H9 (cell line): ENCODE results near the gene VAV2. TPM values are rescaled to one million over a fixed set of nuclear protein-coding genes. Genes with fewer than 3 reads are reported as not detected.

Source experiments
- DNase-seq: peaks from one replicate; pipeline ENCODE4 v3.0.0-alpha.2; 2017
- H2AFZ ChIP-seq: one replicate; pipeline ENCODE4 v1.6.1; 2013; ENCODE audit warnings: mild to moderate bottlenecking, low read length, control low read depth, moderate library complexity
- H2AK5ac ChIP-seq: 2 replicates; pipeline ENCODE4 v1.6.1; 2013; ENCODE audit warnings: low read length, control low read depth, mixed read lengths; ENCODE audit not compliant: insufficient read length
- H2BK120ac ChIP-seq: one replicate; pipeline ENCODE4 v1.6.1; 2013; ENCODE audit warnings: low read depth, mild to moderate bottlenecking, low read length, control low read depth, inconsistent platforms; ENCODE audit not compliant: poor library complexity, severe bottlenecking
- H2BK12ac ChIP-seq: 2 replicates; pipeline ENCODE4 v1.6.1; 2013; ENCODE audit warnings: low read length, control low read depth, mixed read lengths, low read depth; ENCODE audit not compliant: insufficient read length
- H2BK15ac ChIP-seq: 2 replicates; pipeline ENCODE4 v1.6.1; 2013; ENCODE audit warnings: low read depth, low read length, control low read depth
- H2BK20ac ChIP-seq: one replicate; pipeline ENCODE4 v1.6.1; 2013; ENCODE audit warnings: low read depth, mild to moderate bottlenecking, low read length, control low read depth, inconsistent platforms; ENCODE audit not compliant: poor library complexity, severe bottlenecking
- H2BK5ac ChIP-seq: 2 replicates; pipeline ENCODE4 v1.6.1; 2013; ENCODE audit warnings: low read length, control low read depth, mixed read lengths; ENCODE audit not compliant: insufficient read length
- H3K14ac ChIP-seq: 2 replicates; pipeline ENCODE4 v1.6.1; 2013; ENCODE audit warnings: low read length, control low read depth; ENCODE audit not compliant: insufficient read depth
- H3K18ac ChIP-seq: 2 replicates; pipeline ENCODE4 v1.6.1; 2013; ENCODE audit warnings: low read depth, mild to moderate bottlenecking, mixed read lengths, low read length, control low read depth; ENCODE audit not compliant: insufficient read length
- H3K23ac ChIP-seq: 2 replicates; pipeline ENCODE4 v1.6.1; 2013; ENCODE audit warnings: low read length, control low read depth, mixed read lengths, low read depth; ENCODE audit not compliant: insufficient read length
- H3K23me2 ChIP-seq: 2 replicates; pipeline ENCODE4 v1.6.1; 2013; ENCODE audit warnings: low read depth, mild to moderate bottlenecking, mixed read lengths, low read length, control low read depth; ENCODE audit not compliant: insufficient read length, poor library complexity, severe bottlenecking
- H3K27ac ChIP-seq: 2 replicates; pipeline ENCODE4 v1.5.1; 2013; ENCODE audit warnings: low read length, control low read depth, mixed read lengths, low read depth; ENCODE audit not compliant: insufficient read length
- H3K27me3 ChIP-seq: 2 replicates; pipeline ENCODE4 v1.6.1; 2013; ENCODE audit warnings: low read length, control low read depth, inconsistent platforms; ENCODE audit not compliant: insufficient read depth
- H3K4ac ChIP-seq: 2 replicates; pipeline ENCODE4 v1.6.1; 2013; ENCODE audit warnings: low read depth, mild to moderate bottlenecking, control low read depth, inconsistent platforms, low read length, moderate library complexity
- H3K4me1 ChIP-seq: 2 replicates; pipeline ENCODE4 v1.6.1; 2013; ENCODE audit warnings: low read length, control low read depth, inconsistent platforms; ENCODE audit not compliant: insufficient read depth
- H3K4me2 ChIP-seq: 2 replicates; pipeline ENCODE4 v1.6.1; 2013; ENCODE audit warnings: low read length, control low read depth, mixed read lengths; ENCODE audit not compliant: insufficient read length, insufficient read depth
- H3K56ac ChIP-seq: 2 replicates; pipeline ENCODE4 v1.6.1; 2013; ENCODE audit warnings: low read depth, mild to moderate bottlenecking, mixed read lengths, low read length, control low read depth; ENCODE audit not compliant: insufficient read length
- H3K79me1 ChIP-seq: 2 replicates; pipeline ENCODE4 v1.6.1; 2013; ENCODE audit warnings: low read depth, mild to moderate bottlenecking, moderate library complexity, low read length, control low read depth, inconsistent platforms; ENCODE audit not compliant: insufficient read depth, poor library complexity, severe bottlenecking
- H3K79me2 ChIP-seq: 2 replicates; pipeline ENCODE4 v1.6.1; 2013; ENCODE audit warnings: low read length, control low read depth, inconsistent platforms; ENCODE audit not compliant: insufficient read depth
- H3K9ac ChIP-seq: 2 replicates; pipeline ENCODE4 v1.6.1; 2013; ENCODE audit warnings: low read length, control low read depth, mixed read lengths; ENCODE audit not compliant: insufficient read length; ENCODE audit errors: extremely low read depth
- H3K9me3 ChIP-seq: one replicate; pipeline ENCODE4 v1.6.1; 2013; ENCODE audit warnings: low read depth, low read length, inconsistent platforms; ENCODE audit not compliant: control insufficient read depth
- H3T11ph ChIP-seq: one replicate; pipeline ENCODE4 v1.6.1; 2013; ENCODE audit warnings: mild to moderate bottlenecking, low read length, control low read depth, inconsistent platforms
- H4K20me1 ChIP-seq: one replicate; pipeline ENCODE4 v1.6.1; 2013; ENCODE audit not compliant: control insufficient read depth, insufficient read length, insufficient read depth
- H4K5ac ChIP-seq: 2 replicates; pipeline ENCODE4 v1.6.1; 2013; ENCODE audit warnings: low read depth, mild to moderate bottlenecking, mixed read lengths, low read length, control low read depth; ENCODE audit not compliant: insufficient read length
- H4K8ac ChIP-seq: replicated peaks from 2 replicates; pipeline ENCODE4 v1.6.1; 2013; ENCODE audit warnings: low read length, control low read depth, mixed read lengths, low read depth; ENCODE audit not compliant: insufficient read length
- H4K91ac ChIP-seq: 2 replicates; pipeline ENCODE4 v1.6.1; 2013; ENCODE audit warnings: low read depth, mild to moderate bottlenecking, moderate library complexity, mixed read lengths, low read length, control low read depth; ENCODE audit not compliant: insufficient read length
- H3K27ac Mint-ChIP-seq, 3 experiments: 2 replicates in 2 of 3; 3 replicates in 1 of 3; pipeline ENCODE4 v1.8.0; 2020 to 2021; ENCODE audit warnings: mixed read lengths in 3 of 3, mild to moderate bottlenecking in 1 of 3, moderate library complexity in 1 of 3
- H3K27me3 Mint-ChIP-seq: 2 replicates; pipeline ENCODE4 v1.8.0; 2021; ENCODE audit warnings: low read depth, mild to moderate bottlenecking, moderate library complexity, mixed read lengths
- H3K36me3 Mint-ChIP-seq, 3 experiments: 2 replicates in 2 of 3; 3 replicates in 1 of 3; pipeline ENCODE4 v1.8.0; 2020 to 2021; ENCODE audit warnings: low read depth in 3 of 3, mixed read lengths in 3 of 3; ENCODE audit not compliant: insufficient read depth in 1 of 3
- H3K4me1 Mint-ChIP-seq, 2 experiments: 2 replicates each; pipeline ENCODE4 v1.8.0; 2020; ENCODE audit warnings: mixed read lengths in 2 of 2
- H3K4me3 Mint-ChIP-seq, 2 experiments: 2 replicates in 1 of 2; 3 replicates in 1 of 2; pipeline ENCODE4 v1.8.0; 2020 to 2021; ENCODE audit warnings: mild to moderate bottlenecking in 2 of 2, mixed read lengths in 2 of 2, moderate library complexity in 1 of 2
- H3K9me3 Mint-ChIP-seq, 2 experiments: 2 replicates in 1 of 2; 3 replicates in 1 of 2; pipeline ENCODE4 v1.8.0; 2020; ENCODE audit warnings: mild to moderate bottlenecking in 2 of 2, mixed read lengths in 2 of 2, moderate library complexity in 1 of 2
- CTCF ChIP-seq: fragments of 200-600 bp; sonication (generic); conservative IDR thresholded peaks from 3 replicates; pipeline ENCODE4 v1.8.0; 2021; ENCODE audit warnings: antibody characterized with exemption, mild to moderate bottlenecking
- WGBS: extraction: QIAGEN DNeasy Blood & Tissue Kit; methylation state at CpG from one replicate; pipeline ENCODE4 v1.1.7; 2013; ENCODE audit warnings: missing lambda C conversion rate, low lambda C conversion rate, mixed read lengths; ENCODE audit not compliant: insufficient read length; ENCODE audit errors: extremely low coverage; 5-methylcytosine and 5-hydroxymethylcytosine counted together
- total RNA-seq: library from RNA; stranded (reverse); gene quantifications from 2 replicates; pipeline ENCODE4 v1.2.1, GENCODE V29; 2021

Gene VAV2
- total RNA-seq, 1 experiment from 2014 or later = 58.7 TPM

DNA sequence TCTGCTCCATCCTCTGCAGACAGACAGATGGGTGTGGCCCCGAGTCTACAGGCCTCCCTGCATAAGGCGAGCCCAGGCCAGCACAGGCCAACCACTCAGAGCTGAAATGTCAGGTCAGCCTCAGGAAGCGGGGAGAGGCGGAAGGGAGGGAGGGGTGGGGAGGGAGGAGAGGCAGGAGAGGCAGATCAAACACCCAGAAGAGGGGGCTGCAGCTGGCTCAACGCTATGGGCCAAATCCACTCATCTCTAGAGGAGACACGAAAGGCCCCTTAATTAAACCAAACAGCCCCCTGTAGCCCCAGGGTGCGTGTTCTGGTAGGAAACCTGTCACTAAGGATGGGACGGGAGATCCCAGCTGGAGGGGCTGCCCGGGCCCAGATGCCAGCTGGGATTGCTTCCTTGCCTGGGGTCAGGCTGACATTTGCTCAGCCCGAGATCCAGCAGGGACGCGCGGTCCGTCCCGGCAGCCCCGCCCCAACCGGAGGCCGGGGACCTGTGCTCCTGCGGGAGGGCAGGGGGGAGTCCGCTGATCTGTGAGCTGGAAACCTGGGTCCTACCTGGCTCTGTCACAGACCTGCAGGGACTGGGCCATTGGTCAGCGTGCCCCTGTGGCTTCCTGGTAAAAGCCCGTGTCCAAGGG is 156.7 kb downstream of the VAV2 start:
- H3K4me3 Mint-ChIP-seq = peak overlapping the region in 1 of 2 experiments; percentile 52; a peak in 2 of 5 replicates
- TF ChIP-seq CTCF = no peak

More for the DNA sequence above, 156.7 kb downstream of the VAV2 start:
- peaks cover 2% of the 10 kb centered on the region; the same call in 1 of the 2 replicates for H3K79me2 ChIP-seq
- H3K4me1 ChIP-seq = peaks cover 3% of the 10 kb centered on the region; the same call in 1 of the 2 replicates
- H3K27me3 Mint-ChIP-seq = no peaks in the 10 kb centered on the region; the same call in none of the 2 replicates
- no peak overlapping the region for H3K23ac ChIP-seq
- H3K27ac Mint-ChIP-seq = peak overlapping the region in 2 of 3 experiments; percentile 50 to 53; a peak in 1 of 7 replicates
- H3K56ac ChIP-seq = no peak overlapping the region
- peaks cover 3% of the 10 kb centered on the region for H3K79me1 ChIP-seq
- H3K4ac ChIP-seq = no peak overlapping the region
- no peak overlapping the region for H2BK120ac ChIP-seq
- no peak overlapping the region for H2BK5ac ChIP-seq
- H2BK20ac ChIP-seq = no peak overlapping the region
- no peak overlapping the region for H3K27ac ChIP-seq
- H4K8ac ChIP-seq = no peak overlapping the region
- no peaks in the 10 kb centered on the region for H3K9me3 ChIP-seq
- no peaks in the 10 kb centered on the region for H4K20me1 ChIP-seq
- H2AFZ ChIP-seq = no peak overlapping the region
- no peak overlapping the region for H2BK12ac ChIP-seq
- no peaks in the 10 kb centered on the region for H3K23me2 ChIP-seq
- no peak overlapping the region; the same call in 1 of the 2 replicates for H3K14ac ChIP-seq
- WGBS = no CpG with 5 or more reads among the region's 22 CpGs
- H3K9me3 Mint-ChIP-seq = no peaks in the 10 kb centered on the region
- H2AK5ac ChIP-seq = no peak overlapping the region
- H2BK15ac ChIP-seq = no peak overlapping the region
- H3K18ac ChIP-seq = no peak overlapping the region
- no peak overlapping the region for H3T11ph ChIP-seq
- H4K5ac ChIP-seq = no peak overlapping the region
- peaks cover 21 to 43% of the 10 kb centered on the region in 2 experiments for H3K4me1 Mint-ChIP-seq
- peaks cover 0 to 7% (median 0%) of the 10 kb centered on the region in 3 experiments; a peak in 3 of 7 replicates for H3K36me3 Mint-ChIP-seq
- H3K27me3 ChIP-seq = no peaks in the 10 kb centered on the region
- no peak for DNase-seq
- no peak overlapping the region for H4K91ac ChIP-seq
- no peak overlapping the region for H3K9ac ChIP-seq
- no peak overlapping the region for H3K4me2 ChIP-seq
